HG03442 (cell line): ENCODE results near the gene CLEC12A.
"Not testable (repeated sequence)": the region's sequence is repeated elsewhere in the genome, so short reads cannot be mapped to it uniquely, and the experiment has no call there.

Experiments
- ATAC-seq: cut with Tn5 transposase; IDR thresholded peaks from one replicate; pipeline ENCODE4 v1.9.1; 2021; ENCODE audit warnings: mild to moderate bottlenecking, moderate library complexity; ENCODE audit not compliant: unreplicated experiment

The CLEC12A gene

DNA sequence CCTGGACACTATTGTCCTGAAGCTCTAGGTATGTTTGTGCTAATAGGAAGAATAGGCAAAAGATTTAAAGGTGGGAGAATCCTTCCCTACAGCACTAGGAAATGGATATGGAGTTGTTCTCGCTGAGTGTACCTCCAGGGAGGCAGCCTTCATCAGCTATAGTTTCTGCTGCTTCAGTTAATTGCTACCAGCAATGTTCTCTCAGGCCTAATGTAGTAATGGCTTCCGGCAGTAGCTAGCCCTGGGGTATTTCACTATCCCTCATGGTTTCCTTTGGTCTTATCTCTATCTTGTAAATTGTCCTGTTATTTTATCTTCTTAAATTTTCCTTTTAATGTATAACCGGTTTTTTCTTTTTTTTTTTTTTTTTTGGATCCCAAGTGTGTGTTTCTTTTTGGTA, 9.3 kb upstream of the CLEC12A start:
- no peak for ATAC-seq

DNA sequence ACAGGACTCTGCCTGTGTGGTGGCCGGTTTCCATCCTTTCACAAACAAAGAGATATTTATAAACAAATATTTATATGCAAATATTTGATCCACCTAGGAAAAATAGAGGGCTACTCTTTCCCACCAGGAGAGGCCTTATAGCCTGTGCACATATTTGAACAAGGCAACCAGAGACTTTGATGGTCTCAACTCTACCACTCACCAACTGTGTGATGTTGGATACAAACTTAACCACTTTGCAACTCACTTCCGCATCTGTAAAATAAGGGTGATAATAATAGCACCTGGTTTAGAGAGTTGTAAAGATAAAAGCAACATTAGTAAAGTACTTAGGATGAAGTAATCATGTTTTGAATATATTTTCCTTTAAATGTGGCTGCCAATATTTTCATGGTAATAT, 1.5 kb upstream of the CLEC12A start:
- no peak for ATAC-seq

DNA sequence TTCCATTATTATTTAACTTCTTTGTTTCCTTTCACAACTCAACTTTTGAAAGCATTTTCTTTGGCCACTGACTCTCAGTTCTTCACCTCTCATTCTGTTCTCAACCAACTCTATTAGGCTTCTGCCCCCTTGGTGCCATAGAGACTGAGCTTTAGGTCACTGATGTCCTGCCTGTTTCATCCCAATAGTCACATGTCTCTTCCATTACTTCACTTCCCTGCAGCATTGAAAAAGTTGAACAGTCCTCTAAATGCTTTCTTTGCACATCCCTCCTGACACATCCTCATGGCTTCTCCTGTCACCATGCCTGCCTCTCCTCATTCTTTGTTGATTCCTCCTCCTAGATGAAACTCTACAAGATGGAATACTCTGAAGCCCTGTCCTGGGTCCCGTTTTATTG, 2.7 kb downstream of the CLEC12A start:
- no peak for ATAC-seq

DNA sequence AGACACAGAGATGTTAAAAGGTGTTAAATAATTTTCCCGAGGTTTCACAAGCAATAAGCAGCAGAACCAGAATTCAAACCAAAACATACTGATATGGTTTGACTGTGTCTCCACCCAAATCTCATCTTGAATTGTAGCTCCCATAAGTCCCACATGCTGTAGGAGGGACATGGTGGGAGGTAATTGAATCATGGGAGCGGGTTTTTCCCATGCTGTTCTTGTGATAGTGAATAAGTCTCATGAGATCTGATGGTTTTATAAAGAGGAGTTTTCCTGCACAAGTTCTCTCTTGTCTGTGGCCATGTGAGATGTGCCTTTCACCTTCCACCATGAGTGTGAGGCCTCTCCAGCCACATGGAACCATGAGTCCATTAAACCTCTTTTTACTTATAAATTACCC, 3.5 kb downstream of the CLEC12A start:
- not testable (repeated sequence) for ATAC-seq

DNA sequence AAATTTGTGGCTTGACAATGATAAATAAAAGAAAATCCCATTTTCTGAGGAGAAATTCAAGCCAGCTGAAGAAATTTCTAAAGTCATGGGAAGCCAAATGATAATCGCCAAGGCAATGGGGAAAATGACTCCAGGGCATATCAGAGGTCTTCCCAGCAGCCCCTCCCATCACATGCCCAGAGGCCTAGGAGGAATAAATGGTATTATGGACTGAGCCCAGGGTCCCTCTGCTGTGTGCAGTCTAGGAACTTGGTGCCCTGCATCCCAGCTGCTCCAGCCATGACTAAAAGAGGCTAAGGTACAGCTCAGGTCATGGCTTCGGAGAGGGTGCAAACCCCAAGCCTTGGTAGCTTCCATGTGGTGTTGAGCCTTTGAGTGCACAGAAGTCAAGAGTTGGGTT, 4.4 kb downstream of the CLEC12A start:
- ATAC-seq = no peak

DNA sequence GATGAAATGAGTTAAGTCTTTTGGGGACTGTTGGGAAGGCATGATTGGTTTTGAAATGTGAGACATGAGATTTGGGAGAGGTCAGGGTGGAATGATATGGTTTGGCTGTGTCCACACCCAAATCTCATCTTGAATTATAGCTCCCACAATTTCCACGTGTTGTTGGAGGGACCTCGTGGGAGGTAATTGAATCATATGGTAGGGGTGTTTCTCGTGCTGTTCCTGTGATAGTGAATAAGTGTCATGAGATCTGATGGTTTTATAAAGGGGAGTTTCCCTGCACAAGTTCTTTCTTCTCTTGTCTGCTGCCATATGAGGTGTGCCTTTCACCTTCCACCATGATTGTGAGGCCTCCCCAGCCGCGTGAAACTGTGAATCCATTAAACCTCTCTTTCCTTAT, 5.4 kb downstream of the CLEC12A start:
- ATAC-seq = not testable (repeated sequence)

DNA sequence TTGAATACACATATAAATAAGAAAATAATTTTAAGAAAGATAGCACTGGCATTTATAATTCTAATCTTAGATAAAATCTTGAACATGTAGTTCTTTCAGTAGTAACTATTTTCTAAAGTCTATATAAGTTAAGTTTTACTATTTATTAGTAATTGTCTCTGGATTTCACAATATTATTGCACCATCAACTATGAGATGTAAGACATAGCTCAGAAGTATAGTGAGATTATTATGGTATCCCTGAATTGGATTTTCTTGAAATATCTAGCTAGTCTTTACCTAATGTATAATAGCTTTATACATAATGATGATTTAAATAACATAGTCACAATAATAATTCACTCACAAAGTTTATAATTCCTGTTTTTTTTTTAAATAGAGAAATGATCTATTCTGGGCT, 6.7 kb downstream of the CLEC12A start:
- no peak for ATAC-seq

DNA sequence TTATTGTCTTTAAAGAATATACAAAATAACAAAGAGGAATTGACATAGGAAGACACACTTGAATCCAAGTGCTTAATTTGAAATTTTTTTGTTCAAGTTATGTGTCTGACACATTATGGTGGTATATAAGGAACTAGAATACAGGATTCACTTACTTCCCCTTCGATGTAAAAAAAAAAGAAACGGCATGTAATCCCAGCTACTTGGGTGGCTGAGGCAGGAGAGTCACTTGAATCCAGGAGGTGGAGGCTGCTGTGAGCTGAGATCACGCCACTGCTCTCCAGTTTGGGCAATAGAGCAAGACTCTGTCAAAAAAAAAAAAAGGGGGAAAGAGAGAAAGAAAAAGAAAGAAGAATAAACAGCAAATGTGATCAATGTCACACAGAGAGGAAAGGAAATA, 8.9 kb downstream of the CLEC12A start:
- ATAC-seq = no peak

DNA sequence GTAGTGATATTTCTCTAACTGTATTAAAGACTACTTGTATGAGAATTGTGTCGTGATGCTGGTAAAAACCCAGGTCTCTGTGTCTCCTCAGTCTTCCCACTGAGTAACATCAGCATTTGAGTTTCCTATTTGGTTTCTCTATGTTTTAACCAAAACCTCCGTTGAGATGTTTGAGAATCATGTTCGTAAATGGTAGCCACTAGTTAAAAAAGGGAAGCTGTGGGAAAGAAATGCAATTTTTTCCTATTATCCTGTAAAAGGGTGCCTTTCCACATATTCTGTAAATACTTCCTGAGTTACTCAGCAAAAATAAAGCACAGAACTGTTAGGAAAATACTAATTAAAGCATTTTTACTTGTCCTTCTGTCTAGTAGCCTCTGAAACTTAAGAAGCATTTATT, 20.7 kb downstream of the CLEC12A start:
- ATAC-seq = no peak

DNA sequence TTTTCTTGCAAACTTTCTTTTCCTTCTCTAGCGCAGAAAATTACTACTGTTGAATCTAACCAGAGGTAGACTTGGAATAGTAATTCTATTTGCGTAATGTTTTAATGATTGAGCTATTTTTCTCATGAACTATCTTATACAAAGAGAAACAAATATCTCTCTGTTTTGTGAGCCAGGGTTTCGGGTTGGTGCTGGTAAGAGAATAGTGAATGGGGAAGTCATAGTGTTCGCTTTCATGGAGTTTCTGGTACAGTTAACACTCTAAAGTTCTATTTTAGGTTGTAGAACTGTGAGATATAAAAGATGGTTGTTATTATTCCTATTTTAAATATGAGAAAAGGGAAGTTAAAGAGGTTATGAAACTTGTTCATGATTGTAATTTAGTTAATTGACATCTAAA, 21.1 kb downstream of the CLEC12A start:
- ATAC-seq = no peak

DNA sequence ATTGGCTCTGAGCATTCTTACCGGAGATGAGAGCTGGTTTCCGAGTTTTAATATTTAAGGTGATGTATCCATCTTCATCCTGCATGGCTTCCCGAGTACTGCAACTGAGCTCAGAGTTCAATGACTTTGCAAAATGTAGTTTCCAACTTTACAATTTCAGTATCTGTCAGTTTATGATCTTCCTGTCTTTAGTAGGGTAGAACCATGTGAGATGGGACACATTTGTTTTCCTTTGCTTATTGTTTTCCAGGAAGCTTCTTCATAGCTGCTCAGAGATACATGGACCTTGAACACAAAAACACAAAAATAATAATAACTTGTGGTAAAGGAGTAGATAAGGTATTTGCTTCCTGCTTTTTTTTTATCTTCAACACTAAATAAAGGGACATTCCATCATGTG, 27.8 kb downstream of the CLEC12A start, which contains the start of gene CLEC1B:
CLEC1B (minus strand) TSS at position 106 of the 400 bp plus-strand sequence; CDS start at position 85, 21 bp downstream.
- ATAC-seq = no peak

DNA sequence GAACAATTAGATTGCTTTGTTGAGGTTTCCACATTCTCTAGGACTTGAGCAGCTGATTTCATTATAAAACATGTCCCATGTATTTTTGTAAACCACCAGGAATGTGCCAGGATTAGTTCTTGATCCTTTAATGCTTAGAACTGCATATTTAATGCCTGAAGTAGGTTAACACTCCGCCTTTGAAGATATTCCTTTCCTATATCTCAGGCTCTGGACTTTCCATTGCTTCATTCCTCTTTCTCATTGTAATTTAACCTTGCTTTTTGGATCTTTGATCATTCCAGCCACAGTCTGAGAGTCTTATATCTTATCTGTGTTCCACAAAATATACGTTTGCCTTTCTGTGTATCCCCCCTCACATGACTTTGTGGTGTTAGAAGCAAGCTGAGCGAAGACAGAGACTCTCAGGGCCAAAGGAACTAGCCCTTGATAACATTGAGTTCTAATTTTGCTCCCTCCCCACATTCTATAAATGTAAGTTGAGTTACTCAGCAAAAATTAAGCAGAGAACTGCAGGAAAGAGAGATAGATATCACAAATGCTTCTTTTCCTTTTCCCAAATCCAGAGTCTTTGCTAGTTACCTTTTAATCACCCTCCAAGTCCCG, 30.1 kb downstream of the CLEC12A start:
- no peak for ATAC-seq

DNA sequence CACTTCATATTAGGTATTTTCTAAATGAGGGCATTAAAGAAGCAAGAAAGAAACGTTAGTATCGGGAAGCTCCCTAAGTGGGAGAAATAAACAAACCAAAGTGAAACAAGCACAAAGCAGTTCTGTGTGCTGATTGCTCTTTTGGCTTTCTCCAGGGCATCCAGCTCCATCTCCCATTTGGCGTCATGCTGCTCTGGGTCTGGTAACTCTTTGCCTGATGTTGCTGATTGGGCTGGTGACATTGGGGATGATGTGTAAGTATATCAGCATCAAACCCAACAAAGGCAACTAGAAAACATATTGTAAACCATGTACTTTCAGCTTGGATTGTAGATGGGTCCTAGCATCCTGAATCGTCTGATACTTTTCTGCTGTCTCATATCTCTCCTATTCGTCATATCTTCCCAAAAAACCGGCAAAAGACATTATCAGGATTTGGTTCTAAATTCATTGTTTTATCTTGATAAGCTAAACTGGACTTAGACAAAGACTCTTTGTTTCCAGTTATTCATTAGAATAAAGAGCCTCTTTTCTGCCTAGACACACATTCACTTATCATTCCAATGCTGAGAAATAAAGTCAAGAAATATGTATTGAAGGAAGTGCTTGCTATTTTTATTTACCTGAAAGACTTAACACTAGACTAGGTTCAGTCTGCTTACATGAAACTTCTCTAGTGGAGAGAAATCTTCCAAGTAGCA, 41.6 kb downstream of the CLEC12A start:
- ATAC-seq = no peak

DNA sequence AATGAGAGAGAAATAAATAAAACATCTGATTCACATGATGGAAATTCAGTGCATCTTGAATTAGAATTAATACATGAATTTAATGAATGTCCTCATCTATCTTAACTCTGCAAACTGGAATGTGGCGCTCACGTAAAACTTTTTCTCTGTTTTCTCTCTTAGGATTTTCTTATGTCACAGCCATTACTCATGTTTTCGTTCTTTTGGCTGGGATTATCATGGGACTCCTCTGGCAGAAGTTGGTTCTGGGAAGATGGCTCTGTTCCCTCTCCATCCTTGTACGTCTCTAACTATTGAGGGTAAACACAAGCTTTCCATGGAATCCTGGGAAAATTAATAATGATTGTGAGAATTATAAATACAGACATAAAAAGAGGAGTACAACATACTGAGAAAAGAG, 44.2 kb downstream of the CLEC12A start:
- ATAC-seq = no peak

DNA sequence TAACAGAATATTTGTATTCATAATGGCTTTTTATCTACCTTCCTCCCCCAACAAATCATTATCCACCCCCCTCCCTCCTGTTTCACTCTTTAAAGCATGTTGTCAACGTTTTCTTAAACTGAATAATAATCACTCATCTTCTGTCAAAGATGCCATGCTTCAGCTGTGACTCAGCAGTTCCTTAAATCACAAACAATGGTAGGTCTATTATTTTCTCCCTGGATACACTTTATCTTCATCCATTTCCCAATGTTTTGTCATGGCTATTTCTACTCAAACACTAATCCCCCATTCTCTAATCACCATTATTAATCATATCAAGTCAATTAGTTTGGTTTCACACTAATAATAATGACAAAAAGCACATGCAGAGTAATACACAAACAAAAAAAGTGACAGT, 45.7 kb downstream of the CLEC12A start:
- ATAC-seq = no peak

DNA sequence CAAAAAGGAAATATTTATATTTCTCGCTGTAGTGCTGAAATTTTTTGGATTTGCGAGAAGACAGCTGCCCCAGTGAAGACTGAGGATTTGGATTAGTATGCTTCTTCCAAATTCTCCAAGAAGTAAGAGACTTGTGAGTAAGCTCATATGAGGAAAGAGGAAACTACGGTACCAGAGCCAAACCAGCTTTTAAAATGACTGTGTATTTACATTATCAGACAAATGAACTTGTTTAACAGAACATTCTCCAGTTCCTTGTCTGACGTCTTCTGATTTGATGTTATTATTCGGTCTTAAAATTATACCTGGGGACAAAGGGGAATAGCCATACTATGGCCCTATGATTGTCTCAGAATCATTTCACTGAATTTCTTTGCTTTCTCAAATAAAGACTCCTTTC, 47.2 kb downstream of the CLEC12A start:
- ATAC-seq = no peak

DNA sequence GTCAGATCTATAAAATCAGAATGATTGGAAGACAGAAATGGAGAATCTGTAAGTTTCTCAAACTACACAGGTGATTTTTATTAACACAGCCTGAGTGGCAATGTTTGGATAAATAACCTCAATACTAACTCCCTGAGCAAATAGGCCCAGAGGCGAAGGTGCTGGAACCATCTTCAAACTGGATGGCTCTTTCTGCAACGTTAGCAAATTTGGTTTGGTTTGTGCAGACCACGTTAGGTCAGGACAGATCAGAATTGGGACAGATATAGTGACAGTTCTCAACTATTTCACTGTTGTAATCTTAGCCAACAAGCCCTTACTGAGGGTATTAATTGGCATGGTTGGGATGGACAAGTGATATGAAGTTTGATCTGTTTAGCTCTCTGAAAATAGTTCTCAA, 50.1 kb downstream of the CLEC12A start:
- ATAC-seq = no peak

DNA sequence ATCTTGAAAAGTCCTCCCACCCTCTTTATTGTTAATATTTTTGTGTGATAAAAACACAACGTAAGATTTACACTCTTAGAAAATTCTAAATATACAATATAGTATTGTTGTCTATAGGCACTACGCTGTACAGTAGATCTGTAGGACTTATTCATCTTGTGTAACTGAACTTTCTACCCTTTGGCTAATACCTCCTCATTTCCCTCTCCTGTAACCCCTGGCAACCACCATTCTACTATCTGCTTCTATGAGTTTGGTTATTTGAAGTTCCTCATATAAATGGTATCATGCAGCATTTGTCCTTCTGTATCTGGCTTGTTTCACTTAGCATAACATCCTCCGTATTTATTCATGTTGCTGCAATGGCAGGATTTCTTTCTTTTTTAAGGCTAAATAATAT, 54.0 kb downstream of the CLEC12A start:
- ATAC-seq = no peak

DNA sequence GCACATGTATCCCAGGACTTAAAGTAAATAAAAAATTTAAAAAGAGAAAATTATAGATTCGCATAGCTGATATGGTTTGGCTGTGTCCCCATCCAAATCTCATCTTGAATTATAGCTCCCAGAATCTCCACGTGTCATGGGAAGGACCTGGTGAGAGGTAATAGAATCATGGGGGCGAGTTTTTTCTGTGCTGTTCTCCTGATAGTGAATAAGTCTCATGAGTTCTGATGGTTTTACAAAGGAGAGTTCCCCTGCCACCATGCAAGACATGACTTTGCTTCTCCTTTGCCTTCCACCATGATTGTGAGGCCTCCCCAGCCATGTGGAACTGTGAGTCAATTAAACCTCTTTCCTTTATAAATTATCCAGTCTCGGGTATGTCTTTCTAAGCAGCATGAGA, 55.5 kb downstream of the CLEC12A start:
- ATAC-seq = not testable (repeated sequence)

DNA sequence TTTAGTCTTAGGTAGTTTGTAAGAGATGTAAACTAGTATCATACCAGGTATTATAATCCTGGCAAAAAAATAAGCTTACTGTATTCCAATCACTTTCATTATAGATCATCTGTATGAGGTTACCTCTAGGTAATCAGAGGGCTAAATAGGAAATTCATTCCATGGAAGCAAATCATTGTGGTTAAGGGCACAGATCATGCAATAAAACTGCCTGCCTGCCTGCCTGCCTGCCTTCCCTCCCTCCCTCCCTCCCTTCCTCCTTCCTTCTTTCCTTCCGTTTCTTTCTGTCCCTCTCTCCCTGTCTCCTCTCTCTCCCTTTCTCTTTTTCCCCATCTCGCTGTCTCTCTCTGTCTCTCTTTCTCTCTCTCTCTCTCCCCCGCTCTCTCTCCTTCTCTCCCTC, 56.1 kb downstream of the CLEC12A start:
- no peak for ATAC-seq

DNA sequence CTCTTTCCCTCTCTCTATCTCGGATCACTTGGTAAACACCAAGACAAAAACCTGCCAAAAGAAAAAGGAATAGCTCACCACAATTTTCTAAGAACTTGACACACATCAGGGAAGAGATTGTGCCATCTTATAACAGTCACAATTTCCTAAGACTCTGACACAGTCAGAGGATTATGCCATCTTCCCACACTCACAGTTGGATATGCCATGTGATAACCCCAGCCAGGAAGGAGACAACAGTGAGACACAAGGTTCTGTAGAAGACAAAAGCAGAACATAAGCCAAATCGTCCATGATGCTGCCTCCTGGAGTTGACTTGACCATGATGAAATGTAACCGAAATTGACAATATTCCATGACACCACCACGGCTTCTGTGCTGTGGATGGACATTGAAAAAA, 56.5 kb downstream of the CLEC12A start:
- ATAC-seq = no peak

DNA sequence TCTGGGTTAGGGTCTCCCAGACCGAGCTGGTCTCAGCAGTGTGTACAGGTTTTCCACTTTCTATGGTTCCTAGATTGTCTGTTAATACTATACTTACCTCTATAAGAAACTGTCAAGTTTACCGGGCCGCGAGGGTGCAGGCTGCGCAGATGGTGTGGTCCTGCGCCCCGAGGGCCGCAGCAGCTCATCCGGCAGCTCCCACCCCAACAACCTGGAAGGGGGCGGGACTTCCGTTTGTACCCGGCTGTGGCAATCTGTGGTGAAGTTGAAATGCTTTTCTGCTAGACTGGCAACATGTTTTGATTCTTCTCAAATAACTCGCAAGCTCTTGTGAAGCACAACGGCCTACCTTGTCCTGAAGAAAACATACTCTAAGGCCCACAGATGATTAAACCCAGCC, 59.2 kb downstream of the CLEC12A start, which contains the start of gene CLEC9A:
CLEC9A (plus strand) TSS at position 237 of the 400 bp plus-strand sequence. CDS start 22,006 bp downstream, outside the sequence.
- ATAC-seq = no peak

DNA sequence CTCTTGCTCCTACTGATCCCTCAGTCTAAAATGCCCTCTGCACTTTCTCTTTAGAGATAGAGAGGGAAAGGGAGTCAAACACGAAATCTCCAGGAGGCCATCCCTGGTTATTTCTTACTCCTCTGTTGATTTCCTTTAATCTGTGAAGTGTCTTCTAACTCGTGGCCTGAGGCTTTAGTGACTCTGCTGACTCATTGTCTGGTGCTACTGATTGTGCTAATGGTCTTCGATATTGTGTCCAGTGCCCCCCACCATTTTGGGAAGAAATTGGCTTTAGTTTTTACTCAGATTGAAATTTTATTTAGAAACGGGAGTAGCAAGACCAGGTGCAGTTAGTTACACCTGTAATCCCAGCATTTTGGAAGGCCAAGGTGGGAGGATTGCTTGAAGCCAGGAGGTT, 60.1 kb downstream of the CLEC12A start:
- no peak for ATAC-seq
